HEK293T (cell line): ENCODE data around the gene TRIM4.
"Not testable (repeated sequence)": the region's sequence is repeated elsewhere in the genome, so short reads cannot be mapped to it uniquely, and the experiment has no call there.

ENCODE experiments used
- BHLHE40 ChIP-seq: fragments of 450-650 bp; IDR thresholded peaks from 2 replicates; pipeline ENCODE4 v1.6.1; 2016; ENCODE audit warnings: mild to moderate bottlenecking, moderate library complexity, borderline replicate concordance
- FOXA1 ChIP-seq: fragments of 450-650 bp; IDR thresholded peaks from 2 replicates; pipeline ENCODE4 v1.6.1; 2016; ENCODE audit warnings: mild to moderate bottlenecking
- FOXM1 ChIP-seq: fragments of 450-650 bp; IDR thresholded peaks from 2 replicates; pipeline ENCODE4 v1.6.1; 2017; ENCODE audit warnings: mild to moderate bottlenecking, borderline replicate concordance
- HDGF ChIP-seq: fragments of 450-650 bp; IDR thresholded peaks from 2 replicates; pipeline ENCODE4 v1.6.1; 2017; ENCODE audit warnings: antibody characterized with exemption, borderline replicate concordance
- NFRKB ChIP-seq: fragments of 450-650 bp; IDR thresholded peaks from 2 replicates; pipeline ENCODE4 v1.6.1; 2016; ENCODE audit warnings: mild to moderate bottlenecking, moderate library complexity
- PKNOX1 ChIP-seq: fragments of 450-650 bp; IDR thresholded peaks from 2 replicates; pipeline ENCODE4 v1.6.1; 2016
- SUZ12 ChIP-seq: fragments of 450-650 bp; IDR thresholded peaks from 2 replicates; pipeline ENCODE4 v1.6.1; 2016; ENCODE audit warnings: mild to moderate bottlenecking
- ZNF384 ChIP-seq: fragments of 450-650 bp; IDR thresholded peaks from 2 replicates; pipeline ENCODE4 v1.6.1; 2016

- TF ChIP-seq FOXA1, NFRKB, PKNOX1, BHLHE40, ZNF384, FOXM1, HDGF, SUZ12: not testable (repeated sequence)
Observed at GRCh38 chr7:99950819-99951218, 31.5 kb upstream of the TRIM4 start.
